Measurements from ENCODE around the gene TXNDC15. TPM values are rescaled to one million over a fixed set of nuclear protein-coding genes. Genes with fewer than 3 reads are reported as not detected.

TXNDC15 gene
- total RNA-seq, 1 experiment from 2014 or later = 47.4 TPM

DNA sequence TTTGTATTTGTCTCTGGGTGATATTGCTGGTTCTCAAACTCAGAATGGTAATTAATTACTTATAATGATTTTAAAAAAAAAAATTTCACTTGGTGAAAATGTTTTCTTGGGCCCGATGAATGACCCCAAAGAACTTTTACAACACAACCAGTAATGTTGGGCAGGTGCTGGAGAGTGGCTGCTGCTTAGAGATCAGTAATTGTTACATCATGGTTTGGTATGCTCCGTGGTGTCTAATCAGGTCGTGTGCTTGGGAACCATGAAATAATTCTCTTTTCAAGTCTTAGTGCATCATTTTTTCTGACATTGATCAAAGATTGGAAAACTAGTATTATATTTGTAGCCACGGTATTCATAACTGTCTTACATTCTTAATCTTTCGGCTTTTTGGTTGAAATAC is 60.0 kb downstream of the TXNDC15 start:
- no TSS peak for BruUV-seq (replicated peaks)
- CTCF ChIA-PET = no interaction called here

DNA sequence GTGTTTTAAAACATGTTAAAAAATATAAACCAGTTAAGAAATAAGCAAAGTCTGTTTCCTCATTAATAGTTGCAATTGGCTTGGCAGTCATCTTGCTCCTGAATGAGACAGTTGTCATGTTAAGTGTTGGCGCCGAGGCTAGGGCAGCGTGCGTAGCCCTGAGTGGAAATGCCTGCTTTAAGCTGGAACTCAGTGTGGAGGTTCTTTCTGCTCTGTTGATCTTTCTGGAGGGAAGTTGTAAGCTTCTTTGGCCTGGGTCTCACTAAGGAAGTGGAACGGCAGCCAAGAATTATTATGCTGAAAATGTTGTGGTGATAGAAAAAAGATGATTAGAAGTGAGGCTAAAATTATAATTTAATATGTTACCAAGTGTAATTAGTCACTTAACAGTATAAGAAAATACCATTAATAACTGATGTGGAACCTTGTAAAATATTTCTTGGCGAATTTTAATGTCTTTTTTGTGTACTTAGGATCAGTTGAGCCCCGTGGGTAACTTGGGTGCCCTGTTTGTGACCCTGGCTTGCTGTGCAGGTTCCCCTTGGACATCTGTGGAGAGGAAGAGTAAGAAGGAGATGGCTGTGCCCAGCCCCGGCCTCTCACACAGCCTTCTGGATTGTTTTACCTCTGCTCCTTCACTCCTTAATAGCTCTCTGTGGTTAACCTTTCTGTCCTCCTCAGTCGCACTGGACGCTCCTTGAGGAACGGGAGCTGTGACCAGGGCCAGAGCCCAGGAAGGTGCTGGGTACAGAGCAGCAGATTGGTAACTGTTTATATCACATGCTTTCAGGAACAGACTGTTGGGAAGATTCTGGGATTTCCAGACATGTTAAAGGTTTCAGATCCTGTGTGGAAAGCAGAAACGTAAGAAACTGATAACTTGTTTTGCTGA is 61.8 kb downstream of the TXNDC15 start:
- no peaks in the 10 kb centered on the region for H3K9me3 ChIP-seq (ENCODE audit: control insufficient read depth, insufficient read depth, low read depth, low read length)
- H3K4me1 ChIP-seq (ENCODE audit: control insufficient read depth, insufficient read depth, low read length) = no peaks in the 10 kb centered on the region
- BruUV-seq (replicated peaks) = no TSS peak
- in situ Hi-C loops (cut with HindIII; ENCODE audit: low pct_unique_long_range_greater_than_20kb, low sequenced_read_pairs) (no loop called here), intact Hi-C loops (cut with micrococcal nuclease; ENCODE audit: unreplicated experiment) (no loop called here)
- peaks cover 20% of the 10 kb centered on the region for H3K36me3 ChIP-seq (ENCODE audit: control insufficient read depth, insufficient read depth, low read length)
- POLR2A ChIA-PET = no interaction called here
- no peak overlapping the region for H3K27ac ChIP-seq (ENCODE audit: low read length)
- no peak for TF ChIP-seq SIN3A (IDR thresholded peaks at IDR 0.05; ENCODE audit: borderline replicate concordance, insufficient read depth, low read depth, low read length)
- TF ChIP-seq, protein P1, sequence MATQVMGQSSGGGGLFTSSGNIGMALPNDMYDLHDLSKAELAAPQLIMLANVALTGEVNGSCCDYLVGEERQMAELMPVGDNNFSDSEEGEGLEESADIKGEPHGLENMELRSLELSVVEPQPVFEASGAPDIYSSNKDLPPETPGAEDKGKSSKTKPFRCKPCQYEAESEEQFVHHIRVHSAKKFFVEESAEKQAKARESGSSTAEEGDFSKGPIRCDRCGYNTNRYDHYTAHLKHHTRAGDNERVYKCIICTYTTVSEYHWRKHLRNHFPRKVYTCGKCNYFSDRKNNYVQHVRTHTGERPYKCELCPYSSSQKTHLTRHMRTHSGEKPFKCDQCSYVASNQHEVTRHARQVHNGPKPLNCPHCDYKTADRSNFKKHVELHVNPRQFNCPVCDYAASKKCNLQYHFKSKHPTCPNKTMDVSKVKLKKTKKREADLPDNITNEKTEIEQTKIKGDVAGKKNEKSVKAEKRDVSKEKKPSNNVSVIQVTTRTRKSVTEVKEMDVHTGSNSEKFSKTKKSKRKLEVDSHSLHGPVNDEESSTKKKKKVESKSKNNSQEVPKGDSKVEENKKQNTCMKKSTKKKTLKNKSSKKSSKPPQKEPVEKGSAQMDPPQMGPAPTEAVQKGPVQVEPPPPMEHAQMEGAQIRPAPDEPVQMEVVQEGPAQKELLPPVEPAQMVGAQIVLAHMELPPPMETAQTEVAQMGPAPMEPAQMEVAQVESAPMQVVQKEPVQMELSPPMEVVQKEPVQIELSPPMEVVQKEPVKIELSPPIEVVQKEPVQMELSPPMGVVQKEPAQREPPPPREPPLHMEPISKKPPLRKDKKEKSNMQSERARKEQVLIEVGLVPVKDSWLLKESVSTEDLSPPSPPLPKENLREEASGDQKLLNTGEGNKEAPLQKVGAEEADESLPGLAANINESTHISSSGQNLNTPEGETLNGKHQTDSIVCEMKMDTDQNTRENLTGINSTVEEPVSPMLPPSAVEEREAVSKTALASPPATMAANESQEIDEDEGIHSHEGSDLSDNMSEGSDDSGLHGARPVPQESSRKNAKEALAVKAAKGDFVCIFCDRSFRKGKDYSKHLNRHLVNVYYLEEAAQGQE (IDR thresholded peaks at IDR 0.05; ENCODE audit: insufficient read depth in 1 of 2, low read depth in 2 of 2, low read length in 1 of 2) = no peak
- TF ChIP-seq, protein P2, sequence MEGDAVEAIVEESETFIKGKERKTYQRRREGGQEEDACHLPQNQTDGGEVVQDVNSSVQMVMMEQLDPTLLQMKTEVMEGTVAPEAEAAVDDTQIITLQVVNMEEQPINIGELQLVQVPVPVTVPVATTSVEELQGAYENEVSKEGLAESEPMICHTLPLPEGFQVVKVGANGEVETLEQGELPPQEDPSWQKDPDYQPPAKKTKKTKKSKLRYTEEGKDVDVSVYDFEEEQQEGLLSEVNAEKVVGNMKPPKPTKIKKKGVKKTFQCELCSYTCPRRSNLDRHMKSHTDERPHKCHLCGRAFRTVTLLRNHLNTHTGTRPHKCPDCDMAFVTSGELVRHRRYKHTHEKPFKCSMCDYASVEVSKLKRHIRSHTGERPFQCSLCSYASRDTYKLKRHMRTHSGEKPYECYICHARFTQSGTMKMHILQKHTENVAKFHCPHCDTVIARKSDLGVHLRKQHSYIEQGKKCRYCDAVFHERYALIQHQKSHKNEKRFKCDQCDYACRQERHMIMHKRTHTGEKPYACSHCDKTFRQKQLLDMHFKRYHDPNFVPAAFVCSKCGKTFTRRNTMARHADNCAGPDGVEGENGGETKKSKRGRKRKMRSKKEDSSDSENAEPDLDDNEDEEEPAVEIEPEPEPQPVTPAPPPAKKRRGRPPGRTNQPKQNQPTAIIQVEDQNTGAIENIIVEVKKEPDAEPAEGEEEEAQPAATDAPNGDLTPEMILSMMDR (IDR thresholded peaks at IDR 0.05) = no peak
- TF ChIP-seq POLR2AphosphoS5 (IDR thresholded peaks at IDR 0.05; ENCODE audit: low read depth, low read length) = no peak
- TF ChIP-seq TCF7L2 (IDR thresholded peaks at IDR 0.05; ENCODE audit: low read depth, low read length) = no peak
- DNase-seq (ENCODE audit: low read depth, low spot score) (no peak), ATAC-seq (no peak)
- H3K27me3 ChIP-seq (ENCODE audit: control insufficient read depth, insufficient read depth, low read length) = no peaks in the 10 kb centered on the region
- no peak overlapping the region for H3K4me3 ChIP-seq (ENCODE audit: low read depth in 2 of 2, low read length in 2 of 2)
- CTCF ChIA-PET = no interaction called here

More for the DNA sequence above, 60.0 kb downstream of the TXNDC15 start:
- no peaks in the 10 kb centered on the region for H3K27me3 ChIP-seq (ENCODE audit: control insufficient read depth, insufficient read depth, low read length)
- in situ Hi-C loops (cut with HindIII; ENCODE audit: low pct_unique_long_range_greater_than_20kb, low sequenced_read_pairs) (no loop called here), intact Hi-C loops (cut with micrococcal nuclease; ENCODE audit: unreplicated experiment) (no loop called here)
- H3K36me3 ChIP-seq (ENCODE audit: control insufficient read depth, insufficient read depth, low read length) = peaks cover 19% of the 10 kb centered on the region
- TF ChIP-seq SIN3A (IDR thresholded peaks at IDR 0.05; ENCODE audit: borderline replicate concordance, insufficient read depth, low read depth, low read length) (no peak), POLR2AphosphoS5 (IDR thresholded peaks at IDR 0.05; ENCODE audit: low read depth, low read length) (no peak), TCF7L2 (IDR thresholded peaks at IDR 0.05; ENCODE audit: low read depth, low read length) (no peak)
- TF ChIP-seq, protein P2 (IDR thresholded peaks at IDR 0.05) = no peak
- TF ChIP-seq, protein P1 (IDR thresholded peaks at IDR 0.05; ENCODE audit: insufficient read depth in 1 of 2, low read depth in 2 of 2, low read length in 1 of 2) = no peak
- H3K9me3 ChIP-seq (ENCODE audit: control insufficient read depth, insufficient read depth, low read depth, low read length) = no peaks in the 10 kb centered on the region
- no peaks in the 10 kb centered on the region for H3K4me1 ChIP-seq (ENCODE audit: control insufficient read depth, insufficient read depth, low read length)
- H3K27ac ChIP-seq (ENCODE audit: low read length) = no peak overlapping the region
- no peak for DNase-seq (ENCODE audit: low read depth, low spot score)
- H3K4me3 ChIP-seq (ENCODE audit: low read depth in 2 of 2, low read length in 2 of 2) = no peak overlapping the region
- no peak for ATAC-seq
- POLR2A ChIA-PET = no interaction called here
